HFF-Myc (cell line): Measurements from ENCODE around the gene DLG2.

ENCODE experiments used
- DNase-seq: peaks from one replicate; pipeline ENCODE4 v3.0.0-alpha.2; 2011; ENCODE audit warnings: low read depth; ENCODE audit errors: extremely low read depth
- H3K4me3 ChIP-seq: replicated peaks from 2 replicates; pipeline ENCODE4 v1.5.1; 2011; ENCODE audit warnings: low read depth, mild to moderate bottlenecking, control low read depth, low read length
- TF ChIP-seq, protein P1 (sequence below): IDR thresholded peaks from 2 replicates; pipeline ENCODE4 v1.5.1; 2012; ENCODE audit warnings: mild to moderate bottlenecking, low read depth, low read length, control low read depth; ENCODE audit errors: missing control alignments

The DLG2 gene

DNA sequence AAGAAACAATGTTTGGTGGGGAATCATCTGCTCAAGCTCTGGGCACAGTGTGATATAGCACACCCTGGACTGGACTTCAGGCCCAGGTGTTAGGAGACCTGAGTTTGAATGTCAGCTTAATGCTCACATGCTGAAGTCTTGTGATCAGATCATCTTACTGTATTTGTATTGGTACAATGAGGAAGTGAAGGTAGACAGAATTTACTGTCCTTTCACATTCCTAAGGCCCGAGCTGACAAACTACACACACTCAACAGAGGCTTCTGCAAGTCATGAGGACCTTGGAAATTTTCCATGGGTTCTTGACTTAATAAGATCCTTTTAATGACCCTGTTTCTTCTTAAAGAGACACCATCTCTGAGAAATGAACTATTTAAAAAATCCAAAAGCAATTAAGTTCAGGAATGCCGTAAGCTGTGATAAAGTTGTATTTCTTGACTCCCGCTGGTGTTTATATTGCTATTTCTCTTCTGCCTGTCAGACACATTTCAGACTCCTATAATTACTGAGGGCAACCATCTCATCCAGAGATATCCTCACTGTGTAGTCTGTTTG is 802.0 kb downstream of the DLG2 start:
- TF ChIP-seq, protein P1, sequence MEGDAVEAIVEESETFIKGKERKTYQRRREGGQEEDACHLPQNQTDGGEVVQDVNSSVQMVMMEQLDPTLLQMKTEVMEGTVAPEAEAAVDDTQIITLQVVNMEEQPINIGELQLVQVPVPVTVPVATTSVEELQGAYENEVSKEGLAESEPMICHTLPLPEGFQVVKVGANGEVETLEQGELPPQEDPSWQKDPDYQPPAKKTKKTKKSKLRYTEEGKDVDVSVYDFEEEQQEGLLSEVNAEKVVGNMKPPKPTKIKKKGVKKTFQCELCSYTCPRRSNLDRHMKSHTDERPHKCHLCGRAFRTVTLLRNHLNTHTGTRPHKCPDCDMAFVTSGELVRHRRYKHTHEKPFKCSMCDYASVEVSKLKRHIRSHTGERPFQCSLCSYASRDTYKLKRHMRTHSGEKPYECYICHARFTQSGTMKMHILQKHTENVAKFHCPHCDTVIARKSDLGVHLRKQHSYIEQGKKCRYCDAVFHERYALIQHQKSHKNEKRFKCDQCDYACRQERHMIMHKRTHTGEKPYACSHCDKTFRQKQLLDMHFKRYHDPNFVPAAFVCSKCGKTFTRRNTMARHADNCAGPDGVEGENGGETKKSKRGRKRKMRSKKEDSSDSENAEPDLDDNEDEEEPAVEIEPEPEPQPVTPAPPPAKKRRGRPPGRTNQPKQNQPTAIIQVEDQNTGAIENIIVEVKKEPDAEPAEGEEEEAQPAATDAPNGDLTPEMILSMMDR: no peak
- H3K4me3 ChIP-seq: no peak overlapping the region
- no peak for DNase-seq

DNA sequence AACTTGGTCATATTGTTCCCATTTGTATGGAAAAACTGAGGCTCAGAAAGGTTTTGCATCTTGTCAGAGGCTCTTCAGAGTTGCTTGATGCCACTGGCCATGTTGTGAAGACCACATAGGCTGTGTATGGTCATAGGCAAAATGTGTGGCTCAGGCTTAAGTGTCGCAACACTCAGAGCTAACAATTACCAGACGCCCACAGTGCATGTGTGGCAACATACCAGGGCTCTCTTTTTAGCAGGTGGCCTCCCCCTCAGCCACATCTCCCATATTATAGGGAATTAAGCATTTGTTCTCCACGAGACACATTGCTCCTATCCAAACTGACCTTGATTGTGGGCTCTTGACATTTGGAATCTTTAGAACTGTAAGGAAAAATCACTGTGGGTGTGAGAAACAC is 802.5 kb downstream of the DLG2 start:
- no peak for DNase-seq
- no peak overlapping the region for H3K4me3 ChIP-seq
- TF ChIP-seq, protein P1: no peak

DNA sequence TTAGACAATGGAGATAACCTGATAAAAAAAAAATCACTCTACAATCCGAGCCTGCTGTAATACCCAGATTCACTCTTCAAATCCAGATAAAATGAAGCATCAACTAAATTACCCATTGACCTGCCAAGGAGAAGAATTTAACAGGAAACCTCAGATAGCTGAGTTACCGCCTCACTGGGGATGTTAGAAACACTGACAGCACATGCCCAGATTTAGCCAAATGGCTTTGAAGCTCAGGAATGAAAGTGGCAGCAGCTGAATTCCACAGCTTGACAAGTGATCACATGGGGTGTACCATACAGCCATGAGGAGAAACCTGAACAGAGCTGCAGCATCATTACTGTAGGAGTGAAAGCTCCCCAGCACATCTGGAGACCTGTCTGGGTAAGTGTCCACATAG is 807.6 kb downstream of the DLG2 start:
- TF ChIP-seq, protein P1: no peak

DNA sequence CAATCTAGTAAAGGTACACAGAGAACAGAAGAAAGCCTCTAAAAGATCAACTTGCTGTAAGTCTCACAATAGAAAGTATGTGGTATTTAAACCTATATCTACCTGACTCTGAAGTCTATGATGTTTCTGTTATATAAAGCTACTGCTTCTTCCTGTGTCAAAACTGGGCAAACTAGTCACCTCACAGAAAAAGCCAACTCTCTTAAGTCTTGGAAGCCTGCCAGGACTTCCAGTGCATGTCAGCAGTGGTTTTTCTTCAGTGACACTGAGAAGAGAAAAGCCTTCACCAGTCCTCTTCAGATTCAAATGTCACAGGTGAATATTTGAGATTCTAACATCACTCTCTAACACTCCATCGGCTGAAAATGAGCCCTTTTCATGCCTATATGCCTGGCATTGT is 808.0 kb downstream of the DLG2 start:
- TF ChIP-seq, protein P1: no peak
- no peak for DNase-seq
- no peak overlapping the region for H3K4me3 ChIP-seq

More for the DNA sequence above, 807.6 kb downstream of the DLG2 start:
- no peak overlapping the region for H3K4me3 ChIP-seq
- no peak for DNase-seq

DNA sequence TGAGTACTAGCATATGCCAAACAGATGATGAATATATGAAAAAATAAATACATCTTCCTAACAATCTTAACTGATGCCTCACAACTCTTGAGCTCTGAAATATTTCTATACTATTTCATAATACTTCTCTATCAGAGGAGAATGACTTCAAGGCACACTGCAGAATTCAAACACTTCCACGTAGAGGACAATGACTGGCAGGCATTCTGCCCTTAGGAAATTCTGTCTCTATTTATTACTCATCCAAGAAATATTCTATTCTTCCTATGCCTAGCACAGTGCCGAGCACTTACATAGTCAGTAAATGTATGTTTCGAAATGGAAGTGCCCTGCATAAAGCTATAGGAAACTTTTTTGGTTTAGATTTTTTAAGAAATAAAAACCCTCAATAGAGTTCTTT is 809.1 kb downstream of the DLG2 start:
- TF ChIP-seq, protein P1: no peak
- no peak overlapping the region for H3K4me3 ChIP-seq
- no peak for DNase-seq

DNA sequence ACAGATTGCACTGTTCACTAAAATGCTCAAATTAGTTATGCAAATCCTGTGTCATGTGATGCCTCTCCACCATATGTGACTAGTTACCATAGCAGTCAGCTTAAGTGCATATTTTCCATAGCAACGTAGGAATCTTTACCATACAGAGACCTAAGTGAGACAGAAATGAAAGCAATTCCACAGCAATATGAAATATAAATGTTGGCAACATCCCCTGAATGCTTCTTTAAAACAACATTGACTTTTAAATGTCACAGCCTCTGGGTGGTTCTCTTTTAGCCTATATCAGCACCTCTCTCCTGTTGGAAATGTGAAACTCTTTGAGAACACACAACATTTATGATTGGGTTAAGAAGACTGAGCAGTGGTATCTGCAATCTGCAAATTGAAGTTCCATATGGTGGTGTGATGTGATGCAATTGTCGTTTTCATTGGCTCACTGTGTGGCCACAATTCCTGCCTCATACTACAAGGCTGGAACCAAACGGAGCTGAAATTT is 814.6 kb downstream of the DLG2 start:
- H3K4me3 ChIP-seq: no peak overlapping the region
- TF ChIP-seq, protein P1: no peak
- peak; percentile 9 for DNase-seq

DNA sequence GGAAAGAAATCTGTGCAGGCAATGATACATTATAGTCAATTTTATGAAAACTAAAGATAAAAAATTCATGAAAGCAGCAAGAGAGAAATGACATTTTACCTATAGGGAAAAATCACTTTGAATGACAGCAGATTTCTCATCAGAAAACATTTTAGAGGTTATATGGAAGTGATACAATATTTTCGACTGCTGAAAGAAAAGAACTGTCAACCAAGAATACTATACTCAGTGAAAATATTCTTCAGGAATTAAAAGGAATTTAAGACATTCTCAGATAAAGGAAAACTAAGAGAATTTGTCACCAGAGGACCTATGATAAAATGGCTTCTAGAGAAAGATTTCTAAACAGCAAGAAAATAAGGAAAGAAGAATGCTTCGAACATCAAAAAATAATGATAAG is 820.8 kb downstream of the DLG2 start:
- no peak for DNase-seq
- TF ChIP-seq, protein P1: no peak
- H3K4me3 ChIP-seq: no peak overlapping the region
